Measurements from ENCODE around the gene TP53TG3E. TPM values are rescaled to one million over a fixed set of nuclear protein-coding genes. Genes with fewer than 3 reads are reported as not detected.
"Not testable (repeated sequence)": the region's sequence is repeated elsewhere in the genome, so short reads cannot be mapped to it uniquely, and the experiment has no call there.

TP53TG3E gene
- not detected in 2 replicates for total RNA-seq

- not testable (repeated sequence) for DNase-seq (ENCODE audit: low read depth); H3K4me3 ChIP-seq (ENCODE audit: low read depth, low read length); H3K27me3 ChIP-seq (ENCODE audit: control insufficient read depth, insufficient read depth, low read length); H3K36me3 ChIP-seq (ENCODE audit: control insufficient read depth, insufficient read depth, low read length)
These were observed at the start of gene TP53TG3E for GRCh38 chr16:33304006-33304405. Gene TP53TG3E, plus strand, starts transcription at chr16:33304306. Its CDS starts 68 bp downstream, at chr16:33304374.

DNA sequence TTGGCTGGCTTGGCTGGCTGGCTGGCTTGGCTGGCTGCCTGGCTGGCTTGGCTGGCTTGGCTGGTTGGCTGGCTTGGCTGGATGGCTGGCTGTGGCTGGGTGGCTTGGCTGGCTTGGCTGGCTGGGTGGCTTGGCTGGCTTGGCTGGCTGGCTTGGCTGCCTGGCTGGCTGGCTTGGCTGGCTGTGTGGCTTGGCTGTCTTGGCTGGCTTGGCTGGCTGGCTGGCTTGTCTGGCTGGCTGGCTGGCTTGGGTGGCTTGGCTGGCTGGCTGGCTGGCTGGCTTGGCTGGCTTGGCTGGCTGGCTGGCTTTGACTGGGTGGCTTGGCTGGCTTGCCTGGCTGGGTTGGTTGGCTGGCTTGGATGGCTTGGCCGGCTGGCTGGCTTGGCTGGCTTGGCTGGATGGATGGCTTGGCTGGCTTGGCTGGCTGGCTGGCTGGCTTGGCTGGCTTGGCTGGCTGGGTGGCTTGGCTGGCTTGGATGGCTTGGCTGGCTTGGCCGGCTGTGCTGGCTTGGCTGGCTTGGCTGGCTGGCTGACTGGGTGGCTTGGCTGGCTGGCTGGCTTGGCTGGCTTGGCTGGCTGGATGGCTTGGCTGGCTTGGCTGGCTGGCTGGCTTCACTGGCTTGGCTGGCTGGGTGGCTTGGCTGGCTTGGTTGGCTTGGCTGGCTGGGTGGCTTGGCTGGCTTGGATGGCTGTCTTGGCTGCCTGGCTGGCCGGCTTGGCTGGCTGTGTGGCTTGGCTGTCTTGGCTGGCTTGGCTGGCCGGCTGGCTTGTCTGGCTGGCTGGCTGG lies 32.3 kb downstream of the TP53TG3E start:
- not testable (repeated sequence) for H3K4me3 ChIP-seq (ENCODE audit: low read depth, low read length); H3K36me3 ChIP-seq (ENCODE audit: control insufficient read depth, insufficient read depth, low read length); H3K27me3 ChIP-seq (ENCODE audit: control insufficient read depth, insufficient read depth, low read length); DNase-seq (ENCODE audit: low read depth)

- H3K27me3 ChIP-seq (ENCODE audit: control insufficient read depth, insufficient read depth, low read length); H3K4me3 ChIP-seq (ENCODE audit: low read depth, low read length); H3K36me3 ChIP-seq (ENCODE audit: control insufficient read depth, insufficient read depth, low read length); DNase-seq (ENCODE audit: low read depth): not testable (repeated sequence)
These were observed 33.8 kb downstream of the TP53TG3E start for GRCh38 chr16:33337627-33338542.

DNA sequence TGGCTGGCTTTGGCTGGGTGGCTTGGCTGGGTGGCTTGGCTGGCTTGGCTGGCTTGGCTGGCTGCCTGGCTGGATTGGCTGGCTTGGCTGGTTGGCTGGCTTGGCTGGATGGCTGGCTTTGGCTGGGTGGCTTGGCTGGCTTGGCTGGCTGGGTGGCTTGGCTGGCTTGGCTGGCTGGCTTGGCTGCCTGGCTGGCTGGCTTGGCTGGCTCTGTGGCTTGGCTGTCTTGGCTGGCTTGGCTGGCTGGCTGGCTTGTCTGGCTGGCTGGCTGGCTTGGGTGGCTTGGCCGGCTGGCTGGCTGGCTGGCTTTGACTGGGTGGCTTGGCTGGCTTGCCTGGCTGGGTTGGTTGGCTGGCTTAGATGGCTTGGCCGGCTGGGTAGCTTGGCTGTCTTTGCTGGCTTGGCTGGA lies 34.4 kb downstream of the TP53TG3E start:
- H3K4me3 ChIP-seq (ENCODE audit: low read depth, low read length); H3K36me3 ChIP-seq (ENCODE audit: control insufficient read depth, insufficient read depth, low read length); DNase-seq (ENCODE audit: low read depth); H3K27me3 ChIP-seq (ENCODE audit: control insufficient read depth, insufficient read depth, low read length): not testable (repeated sequence)

DNA sequence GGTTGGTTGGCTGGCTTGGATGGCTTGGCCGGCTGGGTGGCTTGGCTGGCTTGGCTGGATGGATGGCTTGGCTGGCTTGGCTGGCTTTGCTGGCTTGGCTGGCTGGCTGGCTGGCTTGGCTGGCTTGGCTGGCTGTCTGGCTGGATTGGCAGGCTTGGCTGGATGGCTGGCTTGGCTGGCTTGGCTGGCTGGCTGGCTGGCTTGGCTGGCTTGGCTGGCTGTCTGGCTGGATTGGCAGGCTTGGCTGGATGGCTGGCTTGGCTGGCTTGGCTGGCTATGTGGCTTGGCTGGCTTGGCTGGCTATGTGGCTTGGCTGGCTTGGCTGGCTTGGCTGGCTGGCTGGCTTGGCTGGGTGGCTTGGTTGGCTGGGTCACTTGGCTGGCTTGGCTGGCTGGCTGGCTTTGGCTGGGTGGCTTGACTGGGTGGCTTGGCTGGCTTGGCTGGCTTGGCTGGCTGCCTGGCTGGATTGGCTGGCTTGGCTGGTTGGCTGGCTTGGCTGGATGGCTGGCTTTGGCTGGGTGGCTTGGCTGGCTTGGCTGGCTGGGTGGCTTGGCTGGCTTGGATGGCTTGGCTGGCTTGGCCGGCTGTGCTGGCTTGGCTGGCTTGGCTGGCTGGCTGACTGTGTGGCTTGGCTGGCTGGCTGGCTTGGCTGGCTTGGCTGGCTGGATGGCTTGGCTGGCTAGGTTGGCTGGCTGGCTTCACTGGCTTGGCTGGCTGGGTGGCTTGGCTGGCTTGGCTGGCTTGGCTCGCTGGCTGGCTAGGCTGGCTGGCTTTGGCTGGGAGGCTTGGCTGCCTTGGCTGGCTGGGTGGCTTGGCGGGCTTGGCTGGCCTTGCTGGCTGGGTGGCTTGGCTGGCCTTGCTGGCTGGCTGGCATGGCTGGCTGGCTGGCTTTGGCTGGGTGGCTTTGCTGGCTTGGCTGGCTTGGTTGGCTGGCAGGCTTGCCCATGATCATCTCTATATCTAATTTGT lies 35.3 kb downstream of the TP53TG3E start:
- H3K4me3 ChIP-seq (ENCODE audit: low read depth, low read length); DNase-seq (ENCODE audit: low read depth); H3K36me3 ChIP-seq (ENCODE audit: control insufficient read depth, insufficient read depth, low read length); H3K27me3 ChIP-seq (ENCODE audit: control insufficient read depth, insufficient read depth, low read length): not testable (repeated sequence)

Other genes with a start within 250 kb of the TP53TG3E start
- not detected in 2 replicates for gene TP53TG3C, start 110.1 kb upstream of the TP53TG3E start, total RNA-seq
- not detected in 2 replicates for gene TP53TG3B, start 56.5 kb downstream of the TP53TG3E start, total RNA-seq
- not detected in 2 replicates for gene TP53TG3F, start 155.3 kb downstream of the TP53TG3E start, total RNA-seq